H1 (cell line): ENCODE results near the gene MIER1. TPM values are rescaled to one million over a fixed set of nuclear protein-coding genes. Genes with fewer than 3 reads are reported as not detected.

Experiments
- ASH2L ChIP-seq: fragments of 200-600, 300-600 bp; sonication (generic); IDR thresholded peaks from one replicate; pipeline ENCODE4 v1.7.1; 2017; ENCODE audit warnings: low read length
- EGR1 ChIP-seq: IDR thresholded peaks from 2 replicates; pipeline ENCODE4 v1.6.1; 2011; ENCODE audit warnings: low read depth, low read length, borderline replicate concordance
- EZH2 ChIP-seq: fragments of 200-600 bp; sonication (generic); IDR thresholded peaks from 2 replicates; pipeline ENCODE4 v1.7.1; 2012; ENCODE audit warnings: low read depth, mild to moderate bottlenecking, moderate library complexity, low read length, inconsistent platforms; ENCODE audit not compliant: severe bottlenecking
- SIRT6 ChIP-seq: IDR thresholded peaks from one replicate; pipeline ENCODE4 v1.7.1; 2012; ENCODE audit warnings: low read length, inconsistent platforms
- SIX5 ChIP-seq: IDR thresholded peaks from 2 replicates; pipeline ENCODE4 v1.6.1; 2011; ENCODE audit warnings: mild to moderate bottlenecking, low read depth, low read length
- TCF12 ChIP-seq: IDR thresholded peaks from 2 replicates; pipeline ENCODE4 v1.6.1; 2011; ENCODE audit warnings: low read depth, mild to moderate bottlenecking, low read length
- polyA plus RNA-seq, 7 experiments: library from polyadenylated mRNA; depleted of rRNA in 3 of 7; stranded (reverse) in 5 of 7; unstranded in 2 of 7; fragments of >200 nt in 5 of 7; fragments of 200-250 nt in 2 of 7; gene quantifications; 1 replicate in 5 of 7; 2 replicates in 1 of 7; 4 replicates in 1 of 7; pipeline versions ENCODE4 v1.2.1 to v1.2.3, GENCODE V29; 2011 to 2013; ENCODE audit warnings: missing spikeins in 2 of 7, mixed read lengths in 2 of 7
- total RNA-seq: library from RNA; stranded (reverse); fragmentation: NEBNext Ultra II Directional; extraction: Animal tissue kit (Norgen Biotek cat#: 25700); gene quantifications from 2 replicates; pipeline ENCODE4 v1.2.1, GENCODE V29; 2021
- TF ChIP-seq, protein P1 (sequence below): fragments of 300-600 bp; sonication (generic); IDR thresholded peaks from 2 replicates; pipeline ENCODE4 v1.7.1; 2012; ENCODE audit warnings: low read length, moderate library complexity, mild to moderate bottlenecking, inconsistent platforms; ENCODE audit not compliant: insufficient replicate concordance
- TF ChIP-seq, protein P2 (sequence below): IDR thresholded peaks from 2 replicates; pipeline ENCODE4 v1.6.1; 2011; ENCODE audit warnings: low read length, improper control_type of control experiment

The MIER1 gene
- total and polyA plus RNA-seq, 2 of the 8 experiments (the other 6 are each of a cell fraction or from before 2014, with no cell fraction given), result 5.2 to 33.5 TPM

DNA sequence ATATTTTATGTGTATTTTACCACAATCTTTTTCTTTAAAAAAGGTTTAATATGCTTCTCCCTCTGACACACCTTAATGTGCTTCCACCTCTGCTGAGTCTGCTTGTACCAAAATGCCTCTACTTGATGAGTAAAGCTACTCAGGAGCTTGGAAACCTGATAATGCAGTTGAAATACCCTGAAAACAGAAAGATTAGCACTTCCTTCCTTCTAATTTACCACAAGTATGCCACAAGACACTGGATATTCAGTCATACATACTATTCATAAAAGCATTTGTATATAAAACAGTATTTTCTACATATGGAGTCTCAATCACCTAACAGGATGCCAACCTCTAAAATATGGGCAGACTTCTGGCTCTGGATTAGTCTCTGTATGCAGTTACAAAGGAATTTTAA is 74.2 kb downstream of the MIER1 start (continued):
- TF ChIP-seq, protein P1, sequence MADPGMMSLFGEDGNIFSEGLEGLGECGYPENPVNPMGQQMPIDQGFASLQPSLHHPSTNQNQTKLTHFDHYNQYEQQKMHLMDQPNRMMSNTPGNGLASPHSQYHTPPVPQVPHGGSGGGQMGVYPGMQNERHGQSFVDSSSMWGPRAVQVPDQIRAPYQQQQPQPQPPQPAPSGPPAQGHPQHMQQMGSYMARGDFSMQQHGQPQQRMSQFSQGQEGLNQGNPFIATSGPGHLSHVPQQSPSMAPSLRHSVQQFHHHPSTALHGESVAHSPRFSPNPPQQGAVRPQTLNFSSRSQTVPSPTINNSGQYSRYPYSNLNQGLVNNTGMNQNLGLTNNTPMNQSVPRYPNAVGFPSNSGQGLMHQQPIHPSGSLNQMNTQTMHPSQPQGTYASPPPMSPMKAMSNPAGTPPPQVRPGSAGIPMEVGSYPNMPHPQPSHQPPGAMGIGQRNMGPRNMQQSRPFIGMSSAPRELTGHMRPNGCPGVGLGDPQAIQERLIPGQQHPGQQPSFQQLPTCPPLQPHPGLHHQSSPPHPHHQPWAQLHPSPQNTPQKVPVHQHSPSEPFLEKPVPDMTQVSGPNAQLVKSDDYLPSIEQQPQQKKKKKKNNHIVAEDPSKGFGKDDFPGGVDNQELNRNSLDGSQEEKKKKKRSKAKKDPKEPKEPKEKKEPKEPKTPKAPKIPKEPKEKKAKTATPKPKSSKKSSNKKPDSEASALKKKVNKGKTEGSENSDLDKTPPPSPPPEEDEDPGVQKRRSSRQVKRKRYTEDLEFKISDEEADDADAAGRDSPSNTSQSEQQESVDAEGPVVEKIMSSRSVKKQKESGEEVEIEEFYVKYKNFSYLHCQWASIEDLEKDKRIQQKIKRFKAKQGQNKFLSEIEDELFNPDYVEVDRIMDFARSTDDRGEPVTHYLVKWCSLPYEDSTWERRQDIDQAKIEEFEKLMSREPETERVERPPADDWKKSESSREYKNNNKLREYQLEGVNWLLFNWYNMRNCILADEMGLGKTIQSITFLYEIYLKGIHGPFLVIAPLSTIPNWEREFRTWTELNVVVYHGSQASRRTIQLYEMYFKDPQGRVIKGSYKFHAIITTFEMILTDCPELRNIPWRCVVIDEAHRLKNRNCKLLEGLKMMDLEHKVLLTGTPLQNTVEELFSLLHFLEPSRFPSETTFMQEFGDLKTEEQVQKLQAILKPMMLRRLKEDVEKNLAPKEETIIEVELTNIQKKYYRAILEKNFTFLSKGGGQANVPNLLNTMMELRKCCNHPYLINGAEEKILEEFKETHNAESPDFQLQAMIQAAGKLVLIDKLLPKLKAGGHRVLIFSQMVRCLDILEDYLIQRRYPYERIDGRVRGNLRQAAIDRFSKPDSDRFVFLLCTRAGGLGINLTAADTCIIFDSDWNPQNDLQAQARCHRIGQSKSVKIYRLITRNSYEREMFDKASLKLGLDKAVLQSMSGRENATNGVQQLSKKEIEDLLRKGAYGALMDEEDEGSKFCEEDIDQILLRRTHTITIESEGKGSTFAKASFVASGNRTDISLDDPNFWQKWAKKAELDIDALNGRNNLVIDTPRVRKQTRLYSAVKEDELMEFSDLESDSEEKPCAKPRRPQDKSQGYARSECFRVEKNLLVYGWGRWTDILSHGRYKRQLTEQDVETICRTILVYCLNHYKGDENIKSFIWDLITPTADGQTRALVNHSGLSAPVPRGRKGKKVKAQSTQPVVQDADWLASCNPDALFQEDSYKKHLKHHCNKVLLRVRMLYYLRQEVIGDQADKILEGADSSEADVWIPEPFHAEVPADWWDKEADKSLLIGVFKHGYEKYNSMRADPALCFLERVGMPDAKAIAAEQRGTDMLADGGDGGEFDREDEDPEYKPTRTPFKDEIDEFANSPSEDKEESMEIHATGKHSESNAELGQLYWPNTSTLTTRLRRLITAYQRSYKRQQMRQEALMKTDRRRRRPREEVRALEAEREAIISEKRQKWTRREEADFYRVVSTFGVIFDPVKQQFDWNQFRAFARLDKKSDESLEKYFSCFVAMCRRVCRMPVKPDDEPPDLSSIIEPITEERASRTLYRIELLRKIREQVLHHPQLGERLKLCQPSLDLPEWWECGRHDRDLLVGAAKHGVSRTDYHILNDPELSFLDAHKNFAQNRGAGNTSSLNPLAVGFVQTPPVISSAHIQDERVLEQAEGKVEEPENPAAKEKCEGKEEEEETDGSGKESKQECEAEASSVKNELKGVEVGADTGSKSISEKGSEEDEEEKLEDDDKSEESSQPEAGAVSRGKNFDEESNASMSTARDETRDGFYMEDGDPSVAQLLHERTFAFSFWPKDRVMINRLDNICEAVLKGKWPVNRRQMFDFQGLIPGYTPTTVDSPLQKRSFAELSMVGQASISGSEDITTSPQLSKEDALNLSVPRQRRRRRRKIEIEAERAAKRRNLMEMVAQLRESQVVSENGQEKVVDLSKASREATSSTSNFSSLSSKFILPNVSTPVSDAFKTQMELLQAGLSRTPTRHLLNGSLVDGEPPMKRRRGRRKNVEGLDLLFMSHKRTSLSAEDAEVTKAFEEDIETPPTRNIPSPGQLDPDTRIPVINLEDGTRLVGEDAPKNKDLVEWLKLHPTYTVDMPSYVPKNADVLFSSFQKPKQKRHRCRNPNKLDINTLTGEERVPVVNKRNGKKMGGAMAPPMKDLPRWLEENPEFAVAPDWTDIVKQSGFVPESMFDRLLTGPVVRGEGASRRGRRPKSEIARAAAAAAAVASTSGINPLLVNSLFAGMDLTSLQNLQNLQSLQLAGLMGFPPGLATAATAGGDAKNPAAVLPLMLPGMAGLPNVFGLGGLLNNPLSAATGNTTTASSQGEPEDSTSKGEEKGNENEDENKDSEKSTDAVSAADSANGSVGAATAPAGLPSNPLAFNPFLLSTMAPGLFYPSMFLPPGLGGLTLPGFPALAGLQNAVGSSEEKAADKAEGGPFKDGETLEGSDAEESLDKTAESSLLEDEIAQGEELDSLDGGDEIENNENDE, result no peak
- TF ChIP-seq SIRT6, result no peak
- TF ChIP-seq, protein P2, sequence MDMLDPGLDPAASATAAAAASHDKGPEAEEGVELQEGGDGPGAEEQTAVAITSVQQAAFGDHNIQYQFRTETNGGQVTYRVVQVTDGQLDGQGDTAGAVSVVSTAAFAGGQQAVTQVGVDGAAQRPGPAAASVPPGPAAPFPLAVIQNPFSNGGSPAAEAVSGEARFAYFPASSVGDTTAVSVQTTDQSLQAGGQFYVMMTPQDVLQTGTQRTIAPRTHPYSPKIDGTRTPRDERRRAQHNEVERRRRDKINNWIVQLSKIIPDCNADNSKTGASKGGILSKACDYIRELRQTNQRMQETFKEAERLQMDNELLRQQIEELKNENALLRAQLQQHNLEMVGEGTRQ, result no peak
- TF ChIP-seq SIX5, result no peak
- TF ChIP-seq ASH2L, result no peak
- TF ChIP-seq TCF12, result no peak
- no peak for TF ChIP-seq EZH2
- TF ChIP-seq EGR1, result no peak
